ENCODE measurements around the gene FASN. TPM values are rescaled to one million over a fixed set of nuclear protein-coding genes. Genes with fewer than 3 reads are reported as not detected.

The FASN gene
- polyA plus RNA-seq, 1 experiment, result 11.3 TPM

DNA sequence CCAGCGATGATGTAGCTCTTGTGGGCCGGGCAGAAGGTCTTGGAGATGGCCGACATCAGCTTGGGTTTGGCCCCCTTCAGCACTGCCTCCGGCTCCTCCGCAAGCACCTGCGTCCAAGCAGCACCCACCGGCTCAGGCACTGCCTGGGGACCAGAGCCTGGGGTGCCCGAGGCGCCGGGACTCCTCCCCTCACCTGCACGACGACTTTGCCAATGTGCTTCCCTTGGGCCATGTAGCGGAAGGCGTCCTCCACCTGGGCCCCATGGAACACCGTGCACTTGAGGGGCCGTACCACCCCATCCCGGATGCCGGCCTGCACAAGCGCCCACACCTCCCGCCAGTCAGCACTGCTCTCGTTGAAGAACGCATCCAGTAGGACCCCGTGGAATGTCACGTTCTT, 15.0 kb downstream of the FASN start:
- TF ChIP-seq, protein P1, sequence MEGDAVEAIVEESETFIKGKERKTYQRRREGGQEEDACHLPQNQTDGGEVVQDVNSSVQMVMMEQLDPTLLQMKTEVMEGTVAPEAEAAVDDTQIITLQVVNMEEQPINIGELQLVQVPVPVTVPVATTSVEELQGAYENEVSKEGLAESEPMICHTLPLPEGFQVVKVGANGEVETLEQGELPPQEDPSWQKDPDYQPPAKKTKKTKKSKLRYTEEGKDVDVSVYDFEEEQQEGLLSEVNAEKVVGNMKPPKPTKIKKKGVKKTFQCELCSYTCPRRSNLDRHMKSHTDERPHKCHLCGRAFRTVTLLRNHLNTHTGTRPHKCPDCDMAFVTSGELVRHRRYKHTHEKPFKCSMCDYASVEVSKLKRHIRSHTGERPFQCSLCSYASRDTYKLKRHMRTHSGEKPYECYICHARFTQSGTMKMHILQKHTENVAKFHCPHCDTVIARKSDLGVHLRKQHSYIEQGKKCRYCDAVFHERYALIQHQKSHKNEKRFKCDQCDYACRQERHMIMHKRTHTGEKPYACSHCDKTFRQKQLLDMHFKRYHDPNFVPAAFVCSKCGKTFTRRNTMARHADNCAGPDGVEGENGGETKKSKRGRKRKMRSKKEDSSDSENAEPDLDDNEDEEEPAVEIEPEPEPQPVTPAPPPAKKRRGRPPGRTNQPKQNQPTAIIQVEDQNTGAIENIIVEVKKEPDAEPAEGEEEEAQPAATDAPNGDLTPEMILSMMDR (IDR thresholded peaks at IDR 0.05; ENCODE audit: insufficient read depth, low read depth, low read length), result no peak

DNA sequence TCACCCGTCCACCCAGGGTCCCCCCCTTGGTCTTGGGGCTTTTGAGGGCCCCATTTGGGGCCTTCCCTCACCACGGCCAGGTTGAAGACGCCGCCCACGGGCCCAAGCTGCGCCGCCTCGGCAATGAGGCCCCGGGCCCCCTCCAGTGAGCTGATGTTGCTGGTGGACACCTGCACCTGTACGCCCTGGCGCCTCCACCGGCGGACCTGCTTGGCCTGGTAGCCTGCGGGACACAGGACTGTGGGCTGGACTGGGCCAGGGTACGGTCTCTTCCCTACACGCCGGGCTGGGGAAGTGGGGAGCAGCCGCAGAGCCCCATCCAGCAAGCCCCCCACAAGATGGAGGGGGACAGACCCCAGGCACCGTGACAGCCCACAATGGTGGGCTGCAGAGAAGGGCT, 15.6 kb downstream of the FASN start:
- Histone ChIP-seq H3K27me3 (ENCODE audit: control insufficient read depth, insufficient read depth, low read length) (no peaks in the 10 kb centered on the region), H3K36me3 (ENCODE audit: control insufficient read depth, insufficient read depth, low read length) (peaks cover 69% of the 10 kb centered on the region), H3K4me3 (ENCODE audit: low read depth, low read length) (no peak overlapping the region)
- POLR2A ChIA-PET, result no interaction called here
- no peak for DNase-seq (ENCODE audit: low read depth)
- CTCF ChIA-PET, result interaction anchor here (0.8 kb wide), 1 partner anchor 16 kb away, joined by 3 read pairs; no protein-coding TSS in a partner anchor
- TF ChIP-seq, protein P1 (IDR thresholded peaks at IDR 0.05; ENCODE audit: insufficient read depth, low read depth, low read length), result no peak

More for the DNA sequence above, 15.0 kb downstream of the FASN start:
- no peak for DNase-seq (ENCODE audit: low read depth)
- ChIA-PET POLR2A (no interaction called here), CTCF (no interaction called here)
- Histone ChIP-seq H3K4me3 (ENCODE audit: low read depth, low read length) (no peak overlapping the region), H3K27me3 (ENCODE audit: control insufficient read depth, insufficient read depth, low read length) (no peaks in the 10 kb centered on the region), H3K36me3 (ENCODE audit: control insufficient read depth, insufficient read depth, low read length) (peaks cover 70% of the 10 kb centered on the region)

DNA sequence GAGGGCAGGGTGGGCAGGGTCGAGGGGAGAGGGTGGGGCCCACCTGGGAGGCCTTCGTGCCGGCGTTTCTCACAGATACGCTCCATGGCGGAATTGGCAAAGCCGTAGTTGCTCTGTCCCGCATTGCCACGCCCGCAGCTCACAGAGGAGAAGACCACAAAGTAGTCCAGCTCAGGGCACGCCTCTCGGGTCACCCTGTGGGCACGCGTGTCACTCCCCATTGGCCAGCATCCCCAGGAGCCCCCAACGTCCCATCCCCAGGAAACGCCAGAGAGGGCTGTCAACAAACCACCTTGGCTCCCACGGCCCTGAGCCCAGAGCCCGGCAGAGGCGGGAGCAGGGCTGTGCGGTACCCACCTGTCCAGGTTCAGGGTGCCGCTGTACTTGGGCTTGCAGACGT, 16.1 kb downstream of the FASN start:
- Histone ChIP-seq H3K36me3 (ENCODE audit: control insufficient read depth, insufficient read depth, low read length) (peaks cover 65% of the 10 kb centered on the region), H3K27me3 (ENCODE audit: control insufficient read depth, insufficient read depth, low read length) (no peaks in the 10 kb centered on the region), H3K4me3 (ENCODE audit: low read depth, low read length) (no peak overlapping the region)
- TF ChIP-seq, protein P1 (IDR thresholded peaks at IDR 0.05; ENCODE audit: insufficient read depth, low read depth, low read length), result no peak
- ChIA-PET POLR2A (no interaction called here), CTCF (interaction anchor here (0.8 kb wide), 1 partner anchor 16 kb away, joined by 3 read pairs; no protein-coding TSS in a partner anchor)
- DNase-seq (ENCODE audit: low read depth), result no peak

DNA sequence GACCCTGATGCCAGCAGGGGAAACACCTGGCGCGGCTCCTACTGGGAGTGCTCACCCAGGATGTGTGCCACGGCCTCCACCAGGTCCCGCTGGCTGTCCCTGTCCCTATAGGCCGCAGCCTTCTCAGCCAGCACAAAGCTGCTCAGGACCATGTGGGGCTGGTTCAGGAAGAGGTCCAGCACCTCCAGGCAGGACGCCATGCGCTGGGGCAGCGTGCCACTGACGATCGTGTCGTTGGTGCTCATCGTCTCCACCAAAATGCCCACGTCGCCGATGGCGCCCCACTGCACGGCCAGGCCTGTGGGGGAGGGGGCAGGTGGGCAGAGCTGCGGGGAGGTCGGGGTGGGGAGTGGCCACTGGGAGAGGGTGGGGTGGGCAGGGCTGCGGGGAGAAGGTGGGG, 16.5 kb downstream of the FASN start:
- no peak for DNase-seq (ENCODE audit: low read depth)
- H3K4me3 ChIP-seq (ENCODE audit: low read depth, low read length), result no peak overlapping the region
- TF ChIP-seq, protein P1 (IDR thresholded peaks at IDR 0.05; ENCODE audit: insufficient read depth, low read depth, low read length), result no peak
- ChIA-PET POLR2A (no interaction called here), CTCF (interaction anchor here (0.8 kb wide), 1 partner anchor 17 kb away, joined by 3 read pairs; no protein-coding TSS in a partner anchor)
- peaks cover 61% of the 10 kb centered on the region for H3K36me3 ChIP-seq (ENCODE audit: control insufficient read depth, insufficient read depth, low read length)
- no peaks in the 10 kb centered on the region for H3K27me3 ChIP-seq (ENCODE audit: control insufficient read depth, insufficient read depth, low read length)

DNA sequence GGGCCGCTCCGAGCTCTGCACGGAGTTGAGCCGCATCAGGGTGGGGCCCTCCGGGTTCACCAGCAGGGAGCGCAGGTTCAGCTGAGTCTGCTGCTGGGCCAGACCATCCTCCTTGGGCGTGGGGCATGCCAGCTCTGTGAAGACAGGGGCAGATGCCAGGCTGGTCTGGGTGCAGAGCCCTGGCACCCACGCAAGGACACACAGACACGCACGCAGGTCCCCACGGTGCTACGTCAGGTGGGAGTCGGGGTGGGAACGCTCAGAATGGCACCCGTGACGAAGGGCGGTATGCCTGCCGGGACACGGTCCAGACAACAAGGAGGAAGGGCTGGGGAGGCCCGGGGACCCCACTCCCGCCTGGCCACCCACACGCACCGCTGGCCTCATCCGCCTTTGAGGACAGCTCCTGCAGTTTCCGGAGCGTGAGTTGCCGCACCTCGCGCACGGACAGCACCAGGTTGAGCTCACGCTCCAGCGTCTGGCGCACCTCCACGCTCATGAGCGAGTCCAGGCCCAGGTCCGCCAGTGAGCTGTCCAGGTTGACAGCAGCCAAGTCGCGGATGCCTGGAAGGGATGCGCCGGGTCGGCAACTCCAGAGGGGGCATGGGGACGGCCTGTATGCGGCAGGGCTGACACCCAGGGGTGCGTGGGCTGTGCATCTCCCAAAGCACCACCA, 17.1 kb downstream of the FASN start:
- no peak for DNase-seq (ENCODE audit: low read depth)
- Histone ChIP-seq H3K4me3 (ENCODE audit: low read depth, low read length) (no peak overlapping the region), H3K36me3 (ENCODE audit: control insufficient read depth, insufficient read depth, low read length) (peaks cover 56% of the 10 kb centered on the region), H3K27me3 (ENCODE audit: control insufficient read depth, insufficient read depth, low read length) (no peaks in the 10 kb centered on the region)
- TF ChIP-seq, protein P1 (IDR thresholded peaks at IDR 0.05; ENCODE audit: insufficient read depth, low read depth, low read length), result no peak
- ChIA-PET CTCF (interaction anchor here (0.6 to 1.2 kb wide), 2 partner anchors 63 to 73 kb away, joined by 3 to 4 read pairs; no protein-coding TSS in a partner anchor), POLR2A (no interaction called here)
